ENCODE data around the gene TBC1D12. TPM values are rescaled to one million over a fixed set of nuclear protein-coding genes. Genes with fewer than 3 reads are reported as not detected.

TBC1D12 gene
- total RNA-seq, 2 experiments from 2014 or later, result 0.27 to 0.42 TPM

DNA sequence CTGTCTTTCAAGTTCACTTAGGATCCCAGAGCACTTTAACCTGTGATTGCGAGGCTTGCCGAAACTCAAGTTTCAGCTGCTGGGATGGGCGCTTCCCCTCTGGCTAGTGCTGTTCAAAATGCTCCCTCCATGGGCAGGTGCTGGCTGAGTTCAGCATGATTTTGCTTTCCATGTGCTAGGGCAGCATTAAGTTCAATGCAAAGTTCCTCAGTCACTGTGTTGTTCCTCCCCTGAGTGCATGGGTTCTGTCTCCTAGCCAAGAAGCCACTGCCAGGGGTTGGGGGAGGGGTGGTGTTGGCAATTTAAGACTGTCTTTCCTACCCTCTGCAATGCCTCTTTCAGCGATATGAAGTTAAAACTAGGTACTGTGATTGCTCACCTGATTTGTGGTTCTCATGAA, 86.8 kb downstream of the TBC1D12 start:
- ChIA-PET CTCF (no interaction called here), POLR2A (no interaction called here)
- Mint-ChIP-seq H3K27ac (no peak overlapping the region), H3K4me1 (ENCODE audit: low read depth) (no peaks in the 10 kb centered on the region), H3K4me3 (no peak overlapping the region), H3K27me3 (peaks cover 20% of the 10 kb centered on the region), H3K36me3 (ENCODE audit: low read depth) (no peaks in the 10 kb centered on the region), H3K9me3 (peaks cover 5% of the 10 kb centered on the region)
- TF ChIP-seq, protein P1, sequence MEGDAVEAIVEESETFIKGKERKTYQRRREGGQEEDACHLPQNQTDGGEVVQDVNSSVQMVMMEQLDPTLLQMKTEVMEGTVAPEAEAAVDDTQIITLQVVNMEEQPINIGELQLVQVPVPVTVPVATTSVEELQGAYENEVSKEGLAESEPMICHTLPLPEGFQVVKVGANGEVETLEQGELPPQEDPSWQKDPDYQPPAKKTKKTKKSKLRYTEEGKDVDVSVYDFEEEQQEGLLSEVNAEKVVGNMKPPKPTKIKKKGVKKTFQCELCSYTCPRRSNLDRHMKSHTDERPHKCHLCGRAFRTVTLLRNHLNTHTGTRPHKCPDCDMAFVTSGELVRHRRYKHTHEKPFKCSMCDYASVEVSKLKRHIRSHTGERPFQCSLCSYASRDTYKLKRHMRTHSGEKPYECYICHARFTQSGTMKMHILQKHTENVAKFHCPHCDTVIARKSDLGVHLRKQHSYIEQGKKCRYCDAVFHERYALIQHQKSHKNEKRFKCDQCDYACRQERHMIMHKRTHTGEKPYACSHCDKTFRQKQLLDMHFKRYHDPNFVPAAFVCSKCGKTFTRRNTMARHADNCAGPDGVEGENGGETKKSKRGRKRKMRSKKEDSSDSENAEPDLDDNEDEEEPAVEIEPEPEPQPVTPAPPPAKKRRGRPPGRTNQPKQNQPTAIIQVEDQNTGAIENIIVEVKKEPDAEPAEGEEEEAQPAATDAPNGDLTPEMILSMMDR (IDR thresholded peaks at IDR 0.05), result no peak
- Histone ChIP-seq H3K36me3 (ENCODE audit: insufficient read depth, low read length) (no peaks in the 10 kb centered on the region), H3K9me3 (ENCODE audit: control insufficient read depth in 1 of 2, insufficient read depth in 1 of 2, low read length in 2 of 2) (peaks cover 0 to 3% of the 10 kb centered on the region in 2 experiments), H3K27me3 (ENCODE audit: control insufficient read depth in 1 of 2, insufficient read depth in 2 of 2, low read length in 2 of 2) (peaks cover 4 to 7% of the 10 kb centered on the region in 2 experiments), H3K4me1 (ENCODE audit: insufficient read depth, low read length) (no peaks in the 10 kb centered on the region), H3K27ac (ENCODE audit: low read depth in 1 of 2, low read length in 2 of 2) (no peak overlapping the region), H3K4me3 (ENCODE audit: low read length) (no peak overlapping the region)
- intact Hi-C loops (cut with DNase I, micrococcal nuclease), result no loop called here
- no peak for DNase-seq
- ATAC-seq (ENCODE audit: poor library complexity), result no peak

DNA sequence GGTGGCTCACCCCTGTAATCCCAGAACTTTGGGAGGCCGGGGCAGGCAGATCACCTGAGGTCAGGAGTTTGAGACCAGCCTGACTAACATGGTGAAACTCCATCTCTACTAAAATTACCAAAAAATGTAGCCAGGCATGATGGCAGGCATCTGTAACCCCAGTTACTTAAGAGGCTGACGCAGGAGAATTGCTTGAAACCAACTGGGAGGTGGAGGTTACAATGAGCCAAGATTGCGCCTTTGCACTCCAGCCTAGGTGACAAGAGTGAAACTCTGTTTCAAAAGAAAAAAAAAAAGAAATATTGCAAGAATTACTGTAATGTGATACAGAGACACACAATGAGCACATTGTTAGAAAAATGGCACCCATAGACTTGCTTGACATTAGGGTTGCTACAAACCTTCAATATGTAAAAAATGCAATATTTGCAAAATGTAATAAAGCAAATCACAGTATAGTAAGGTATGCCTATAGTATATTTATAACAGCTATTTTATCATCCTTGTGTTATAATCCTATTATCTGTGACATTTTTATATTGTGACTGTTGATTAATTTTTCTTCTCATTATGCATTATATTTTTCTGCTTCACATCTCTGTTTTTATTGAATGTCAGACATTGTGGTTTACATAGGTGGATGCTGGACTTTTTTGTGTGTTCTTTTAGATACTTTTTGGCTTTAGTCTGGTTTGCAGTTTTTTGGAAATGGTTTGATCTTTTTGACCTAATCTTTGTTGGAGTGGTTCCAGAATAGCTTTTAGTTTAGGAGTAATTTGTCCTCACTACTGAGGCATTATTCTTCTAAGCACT, 87.8 kb downstream of the TBC1D12 start:
- no peak for DNase-seq
- ChIA-PET CTCF (no interaction called here), POLR2A (no interaction called here)
- Histone ChIP-seq H3K27me3 (ENCODE audit: control insufficient read depth in 1 of 2, insufficient read depth in 2 of 2, low read length in 2 of 2) (peaks cover 4 to 7% of the 10 kb centered on the region in 2 experiments), H3K36me3 (ENCODE audit: insufficient read depth, low read length) (no peaks in the 10 kb centered on the region), H3K27ac (ENCODE audit: low read depth in 1 of 2, low read length in 2 of 2) (no peak overlapping the region), H3K4me3 (ENCODE audit: low read length) (no peak overlapping the region), H3K9me3 (ENCODE audit: control insufficient read depth in 1 of 2, insufficient read depth in 1 of 2, low read length in 2 of 2) (no peaks in the 10 kb centered on the region), H3K4me1 (ENCODE audit: insufficient read depth, low read length) (no peaks in the 10 kb centered on the region)
- Mint-ChIP-seq H3K27me3 (peaks cover 20% of the 10 kb centered on the region), H3K27ac (no peak overlapping the region), H3K9me3 (peaks cover 5% of the 10 kb centered on the region), H3K4me1 (ENCODE audit: low read depth) (no peaks in the 10 kb centered on the region), H3K36me3 (ENCODE audit: low read depth) (no peaks in the 10 kb centered on the region), H3K4me3 (no peak overlapping the region)
- TF ChIP-seq, protein P1 (IDR thresholded peaks at IDR 0.05), result no peak
- no peak for ATAC-seq (ENCODE audit: poor library complexity)
- intact Hi-C loops (cut with DNase I, micrococcal nuclease), result no loop called here

DNA sequence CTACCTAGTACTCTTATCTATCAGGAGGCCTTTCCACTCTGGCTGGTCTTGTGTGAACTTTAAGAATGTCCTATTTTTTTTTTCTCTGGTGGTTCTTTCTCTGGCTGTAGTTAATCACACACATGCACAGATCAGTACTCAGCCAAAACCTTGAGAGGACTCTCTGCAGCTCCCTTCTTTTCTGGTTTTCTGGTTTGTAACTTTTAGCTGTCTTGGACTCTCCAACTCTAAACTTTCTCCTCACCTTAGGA, 88.4 kb downstream of the TBC1D12 start:
- ChIA-PET CTCF (no interaction called here), POLR2A (no interaction called here)

More for the DNA sequence above, 88.4 kb downstream of the TBC1D12 start:
- H3K27ac ChIP-seq (ENCODE audit: low read depth in 1 of 2, low read length in 2 of 2), result no peak overlapping the region
- Mint-ChIP-seq H3K4me1 (ENCODE audit: low read depth) (no peaks in the 10 kb centered on the region), H3K4me3 (no peak overlapping the region), H3K27ac (no peak overlapping the region), H3K9me3 (peaks cover 2% of the 10 kb centered on the region), H3K27me3 (peaks cover 20% of the 10 kb centered on the region), H3K36me3 (ENCODE audit: low read depth) (no peaks in the 10 kb centered on the region)
- DNase-seq (no peak), ATAC-seq (ENCODE audit: poor library complexity) (no peak)
- TF ChIP-seq, protein P1 (IDR thresholded peaks at IDR 0.05), result no peak
- no peaks in the 10 kb centered on the region for H3K4me1 ChIP-seq (ENCODE audit: insufficient read depth, low read length)
- no peaks in the 10 kb centered on the region for H3K9me3 ChIP-seq (ENCODE audit: control insufficient read depth in 1 of 2, insufficient read depth in 1 of 2, low read length in 2 of 2)
- intact Hi-C loops (cut with DNase I, micrococcal nuclease), result no loop called here
- H3K36me3 ChIP-seq (ENCODE audit: insufficient read depth, low read length), result no peaks in the 10 kb centered on the region
- H3K27me3 ChIP-seq (ENCODE audit: control insufficient read depth in 1 of 2, insufficient read depth in 2 of 2, low read length in 2 of 2), result peaks cover 4 to 7% of the 10 kb centered on the region in 2 experiments
- H3K4me3 ChIP-seq (ENCODE audit: low read length), result no peak overlapping the region

All from CD4-positive, alpha-beta T cell (primary cell).